ENCODE data around the gene KIAA0232. TPM values are rescaled to one million over a fixed set of nuclear protein-coding genes. Genes with fewer than 3 reads are reported as not detected.

KIAA0232 gene
- total RNA-seq, 4 donors from 2014 or later: 19.8 to 73.6 (median 49.5) TPM

DNA sequence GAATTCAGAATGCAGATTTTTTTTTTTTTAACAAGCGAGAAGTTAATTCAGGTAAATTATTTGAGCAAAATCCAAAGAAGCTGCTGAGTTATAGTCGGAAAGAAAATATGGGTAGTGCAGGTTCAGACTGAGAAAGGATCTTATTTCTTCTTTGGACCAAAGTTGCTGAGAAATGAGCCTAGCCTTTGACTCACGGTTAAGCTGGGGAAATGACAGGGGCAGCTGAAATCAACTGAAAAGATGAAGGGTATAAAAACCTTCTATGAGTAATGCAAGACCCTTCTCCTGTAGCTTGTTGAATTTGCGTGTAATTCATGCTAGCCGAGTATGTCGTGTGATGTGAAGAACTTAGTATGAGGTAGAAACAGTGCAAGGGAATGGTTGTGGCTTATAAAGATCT is 63.0 kb downstream of the KIAA0232 start:
- Histone ChIP-seq H3K27me3 (no peaks in the 10 kb centered on the region), H3K9me3 (no peaks in the 10 kb centered on the region), H3K27ac (no peak overlapping the region), H3K4me1 (peaks cover 0 to 3% (median 0%) of the 10 kb centered on the region in 4 donors), H3K36me3 (peaks cover 0 to 47% (median 0%) of the 10 kb centered on the region in 3 donors), H3K4me3 (no peak overlapping the region)
- TF ChIP-seq, protein P1, sequence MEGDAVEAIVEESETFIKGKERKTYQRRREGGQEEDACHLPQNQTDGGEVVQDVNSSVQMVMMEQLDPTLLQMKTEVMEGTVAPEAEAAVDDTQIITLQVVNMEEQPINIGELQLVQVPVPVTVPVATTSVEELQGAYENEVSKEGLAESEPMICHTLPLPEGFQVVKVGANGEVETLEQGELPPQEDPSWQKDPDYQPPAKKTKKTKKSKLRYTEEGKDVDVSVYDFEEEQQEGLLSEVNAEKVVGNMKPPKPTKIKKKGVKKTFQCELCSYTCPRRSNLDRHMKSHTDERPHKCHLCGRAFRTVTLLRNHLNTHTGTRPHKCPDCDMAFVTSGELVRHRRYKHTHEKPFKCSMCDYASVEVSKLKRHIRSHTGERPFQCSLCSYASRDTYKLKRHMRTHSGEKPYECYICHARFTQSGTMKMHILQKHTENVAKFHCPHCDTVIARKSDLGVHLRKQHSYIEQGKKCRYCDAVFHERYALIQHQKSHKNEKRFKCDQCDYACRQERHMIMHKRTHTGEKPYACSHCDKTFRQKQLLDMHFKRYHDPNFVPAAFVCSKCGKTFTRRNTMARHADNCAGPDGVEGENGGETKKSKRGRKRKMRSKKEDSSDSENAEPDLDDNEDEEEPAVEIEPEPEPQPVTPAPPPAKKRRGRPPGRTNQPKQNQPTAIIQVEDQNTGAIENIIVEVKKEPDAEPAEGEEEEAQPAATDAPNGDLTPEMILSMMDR (IDR thresholded peaks at IDR 0.05): no peak
- TF ChIP-seq POLR2A (IDR thresholded peaks at IDR 0.05): no peak
- no peak for DNase-seq

DNA sequence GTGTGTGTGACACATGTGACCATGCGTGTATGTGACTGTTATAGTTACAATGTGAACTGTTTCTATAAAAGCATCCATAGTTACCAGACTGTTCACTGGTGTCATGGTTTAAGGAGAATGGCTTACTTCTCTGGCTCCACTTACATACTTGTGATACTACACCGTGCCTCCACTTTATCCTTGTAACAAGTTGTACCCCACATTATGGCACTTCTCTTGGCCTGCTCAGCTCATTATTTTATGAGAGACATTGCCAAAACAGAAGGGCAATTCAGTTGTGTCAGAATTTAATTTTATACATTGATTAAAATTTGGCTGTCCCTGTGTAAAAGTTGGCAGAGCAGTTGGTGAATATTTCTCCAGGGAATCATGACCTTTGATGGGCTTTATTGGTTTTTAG is 64.7 kb downstream of the KIAA0232 start:
- TF ChIP-seq, protein P1 (IDR thresholded peaks at IDR 0.05): no peak
- no peak for TF ChIP-seq POLR2A (IDR thresholded peaks at IDR 0.05)
- no peak for DNase-seq
- H3K36me3 ChIP-seq: peaks cover 0 to 47% (median 0%) of the 10 kb centered on the region in 3 donors
- H3K27me3 ChIP-seq: no peaks in the 10 kb centered on the region
- no peaks in the 10 kb centered on the region for H3K4me1 ChIP-seq
- H3K4me3 ChIP-seq: no peak overlapping the region
- H3K9me3 ChIP-seq: no peaks in the 10 kb centered on the region
- no peak overlapping the region for H3K27ac ChIP-seq

DNA sequence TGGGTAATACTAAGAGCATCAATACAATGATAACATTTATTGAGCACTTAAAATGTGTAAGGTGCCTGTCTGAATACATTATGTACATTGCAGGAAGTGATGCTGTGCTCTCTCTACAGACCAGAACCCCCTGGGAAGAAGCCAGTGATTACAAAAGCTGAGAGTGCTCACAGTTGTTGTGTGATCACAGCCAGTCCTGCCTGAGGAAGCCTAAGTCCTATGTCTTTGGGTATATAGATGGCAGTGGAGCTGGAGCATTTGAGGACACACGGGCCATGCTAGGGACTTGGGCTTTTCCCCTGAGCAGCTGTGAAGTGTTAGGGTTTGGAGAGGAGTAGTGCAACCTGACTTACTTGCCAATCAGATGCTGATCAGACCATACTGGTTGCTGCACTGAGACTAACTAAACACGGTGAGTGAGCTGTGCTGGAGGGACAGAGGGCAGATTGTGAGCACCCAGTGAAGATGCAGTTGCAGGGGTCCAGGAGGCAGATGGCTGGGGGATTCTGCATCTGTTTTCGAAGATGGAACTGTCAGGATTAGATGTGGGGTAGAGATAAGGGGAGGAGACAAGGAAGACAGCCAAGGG is 66.3 kb downstream of the KIAA0232 start:
- TF ChIP-seq, protein P1 (IDR thresholded peaks at IDR 0.05): no peak
- TF ChIP-seq POLR2A (IDR thresholded peaks at IDR 0.05): no peak
- Histone ChIP-seq H3K36me3 (peaks cover 0 to 47% (median 0%) of the 10 kb centered on the region in 3 donors), H3K27me3 (no peaks in the 10 kb centered on the region), H3K9me3 (peaks cover 0 to 4% (median 0%) of the 10 kb centered on the region in 4 donors), H3K4me3 (no peak overlapping the region), H3K4me1 (no peaks in the 10 kb centered on the region), H3K27ac (no peak overlapping the region)
- no peak for DNase-seq

DNA sequence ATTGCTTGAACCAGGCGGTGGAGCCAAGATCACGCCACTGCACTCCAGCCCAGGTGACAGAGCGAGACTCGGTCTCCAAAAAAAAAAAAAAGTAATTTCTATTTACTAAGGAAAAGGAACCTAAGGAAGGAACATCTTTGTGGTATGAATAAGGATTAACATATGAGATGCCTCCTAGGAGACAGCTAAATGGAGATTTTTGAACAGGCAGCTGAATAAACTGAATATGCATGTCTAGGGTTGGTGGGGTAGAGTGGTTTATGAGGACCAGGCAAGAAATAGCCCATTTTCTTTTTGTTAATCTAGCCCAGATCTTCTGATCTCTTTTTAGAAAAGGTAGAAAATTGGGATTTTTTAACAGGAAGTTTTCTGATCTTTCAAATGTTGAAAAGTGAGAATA is 67.2 kb downstream of the KIAA0232 start:
- no peak for TF ChIP-seq POLR2A (IDR thresholded peaks at IDR 0.05)
- TF ChIP-seq, protein P1 (IDR thresholded peaks at IDR 0.05): no peak
- no peaks in the 10 kb centered on the region for H3K27me3 ChIP-seq
- no peak overlapping the region for H3K27ac ChIP-seq
- no peaks in the 10 kb centered on the region for H3K4me1 ChIP-seq
- peaks cover 0 to 42% (median 0%) of the 10 kb centered on the region in 3 donors for H3K36me3 ChIP-seq
- no peak overlapping the region for H3K4me3 ChIP-seq
- peaks cover 0 to 4% (median 0%) of the 10 kb centered on the region in 4 donors for H3K9me3 ChIP-seq
- no peak for DNase-seq

DNA sequence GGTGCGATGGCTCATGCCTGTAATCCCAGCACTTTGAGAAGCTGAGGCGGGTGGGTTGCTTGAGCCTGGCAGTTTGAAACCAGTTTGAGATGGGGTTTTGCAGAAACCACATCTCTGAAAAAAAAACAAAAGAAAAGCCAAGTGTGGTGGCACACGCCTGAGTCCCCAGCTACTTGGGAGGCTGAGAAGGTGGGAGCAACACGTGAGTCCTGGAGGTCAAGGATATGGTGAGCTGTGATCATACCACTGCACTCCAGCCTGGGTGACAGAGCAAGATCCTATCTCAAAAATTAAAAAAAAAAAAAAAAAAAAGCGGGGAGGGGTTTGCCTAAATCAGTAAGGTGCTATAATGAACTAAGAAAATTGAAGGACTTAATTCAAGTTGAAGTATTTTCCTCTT is 68.9 kb downstream of the KIAA0232 start:
- Histone ChIP-seq H3K9me3 (peaks cover 0 to 4% (median 0%) of the 10 kb centered on the region in 4 donors), H3K36me3 (peaks cover 0 to 31% (median 0%) of the 10 kb centered on the region in 3 donors), H3K27me3 (no peaks in the 10 kb centered on the region), H3K4me1 (peaks cover 0 to 4% (median 0%) of the 10 kb centered on the region in 4 donors), H3K4me3 (no peak overlapping the region), H3K27ac (no peak overlapping the region)
- TF ChIP-seq POLR2A (IDR thresholded peaks at IDR 0.05): no peak
- TF ChIP-seq, protein P1 (IDR thresholded peaks at IDR 0.05): no peak
- DNase-seq: no peak
